Myocyte (in vitro differentiated cells): ENCODE measurements around the gene SLC25A19. TPM values are rescaled to one million over a fixed set of nuclear protein-coding genes. Genes with fewer than 3 reads are reported as not detected.
"Not testable (repeated sequence)": the region's sequence is repeated elsewhere in the genome, so short reads cannot be mapped to it uniquely, and the experiment has no call there.

Experiments
- DNase-seq: peaks from one replicate; pipeline ENCODE4 v3.0.0-alpha.2; 2012; ENCODE audit warnings: low read depth
- total RNA-seq: library from RNA; depleted of rRNA; stranded (reverse); fragments of >200 nt; gene quantifications from 2 replicates; pipeline ENCODE4 v1.2.3, GENCODE V29; 2014

The SLC25A19 gene
- total RNA-seq, 1 donor from 2014 or later, result 7.5 TPM

GRCh38 chr17:75267411-75268232, 21.6 kb downstream of the SLC25A19 start:
- no peak for DNase-seq

DNA sequence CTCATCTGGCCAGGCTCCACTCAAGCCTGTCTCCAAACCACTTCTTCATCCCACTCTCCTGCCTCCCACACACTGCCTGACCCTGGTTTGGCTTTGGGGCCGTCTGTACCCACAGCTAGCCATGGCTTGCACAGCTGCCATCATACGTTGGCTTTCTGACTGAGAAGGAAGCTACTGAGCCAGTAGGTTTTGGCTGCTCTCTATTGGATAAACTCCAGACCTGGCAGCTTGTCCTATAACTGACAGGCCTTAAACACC, 22.2 kb downstream of the SLC25A19 start:
- peak; percentile 89 for DNase-seq

DNA sequence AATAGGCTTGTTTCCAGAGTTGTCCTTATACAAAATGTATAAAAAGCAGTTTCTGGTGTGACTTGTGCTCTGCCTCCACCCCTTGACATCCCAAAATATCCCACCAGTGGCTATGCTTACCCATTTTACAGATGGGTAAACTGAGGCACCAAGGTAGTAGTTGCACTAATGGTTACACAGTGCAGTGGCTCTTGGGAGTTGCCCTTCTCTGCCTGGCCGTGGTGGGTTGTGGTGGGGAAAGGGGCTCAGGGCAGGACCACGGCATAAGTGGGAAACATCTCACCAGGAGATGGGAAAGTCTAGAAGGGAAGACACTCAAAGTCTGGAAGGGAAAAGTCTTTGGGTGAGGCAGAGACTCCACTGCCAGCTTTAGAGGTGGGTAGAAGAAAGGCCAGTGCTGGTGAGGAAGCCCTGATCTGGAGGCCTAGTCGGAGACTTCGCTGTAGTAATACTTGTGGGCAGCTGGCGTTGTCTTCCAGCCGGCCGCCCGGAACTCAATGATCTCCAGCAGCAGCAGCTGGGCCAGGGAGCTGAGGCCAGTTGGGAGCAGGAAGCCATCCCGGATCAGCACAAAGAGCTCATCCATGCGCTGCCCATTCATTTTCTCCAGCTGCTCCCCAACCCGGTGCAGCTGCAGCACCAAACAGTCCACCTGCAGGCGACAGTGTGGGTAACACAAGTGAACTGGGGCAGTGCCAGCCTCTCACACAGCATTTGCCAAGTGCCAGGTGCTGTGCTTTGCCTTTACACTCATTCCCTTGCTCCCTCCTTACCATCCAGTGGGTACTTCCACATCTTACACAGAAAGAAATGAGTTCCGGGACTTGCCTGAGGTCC, 22.7 kb downstream of the SLC25A19 start:
- peak; percentile 66 for DNase-seq

DNA sequence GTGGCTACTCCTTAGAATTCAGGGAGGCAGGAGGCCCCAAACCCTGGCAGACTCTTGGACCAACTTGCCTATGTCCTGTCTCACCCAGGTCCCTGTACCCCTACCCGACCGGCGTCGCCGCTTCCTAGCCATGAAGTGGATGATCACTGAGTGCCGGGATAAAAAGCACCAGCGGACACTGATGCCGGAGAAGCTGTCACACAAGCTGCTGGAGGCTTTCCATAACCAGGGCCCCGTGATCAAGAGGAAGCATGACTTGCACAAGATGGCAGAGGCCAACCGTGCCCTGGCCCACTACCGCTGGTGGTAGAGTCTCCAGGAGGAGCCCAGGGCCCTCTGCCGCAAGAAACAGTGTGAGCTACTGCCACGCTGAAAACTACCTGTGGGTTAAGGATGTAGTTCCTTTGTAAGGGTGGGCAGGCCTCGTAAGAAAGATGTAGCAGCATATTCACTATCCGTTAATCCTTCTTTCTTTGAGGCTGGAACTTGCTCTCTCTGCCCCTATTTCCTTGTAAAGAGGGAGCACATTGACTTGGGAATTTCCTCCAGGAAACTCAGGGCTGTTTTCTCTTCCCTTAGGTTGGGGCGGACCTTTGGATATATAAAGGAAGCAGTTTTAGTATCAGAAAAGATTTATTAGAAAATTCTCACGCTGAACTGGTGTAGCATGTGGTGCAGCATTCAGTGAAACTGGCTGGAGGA, 23.5 kb downstream of the SLC25A19 start:
- no peak for DNase-seq

DNA sequence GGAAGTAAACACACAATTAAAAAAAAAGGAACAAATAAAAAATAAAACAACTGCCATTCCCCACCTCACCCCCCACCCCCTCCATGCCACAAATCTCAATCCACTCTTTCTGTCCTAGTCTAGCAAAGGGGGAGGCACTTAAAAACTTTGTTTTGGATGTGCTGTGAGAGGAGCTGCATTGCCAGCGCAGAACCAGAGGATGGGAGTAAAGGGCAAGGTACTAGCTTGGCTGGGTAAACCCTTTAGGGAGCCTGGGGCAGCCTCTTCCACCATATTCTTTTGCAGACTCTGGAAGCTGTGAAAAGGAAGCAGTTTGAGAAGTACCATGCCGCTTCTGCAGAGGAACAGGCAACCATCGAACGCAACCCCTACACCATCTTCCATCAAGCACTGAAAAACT, 26.2 kb downstream of the SLC25A19 start:
- DNase-seq, result no peak

GRCh38 chr17:75262112-75262606, 27.1 kb downstream of the SLC25A19 start:
- DNase-seq, result no peak

GRCh38 chr17:75261336-75262111, 27.7 kb downstream of the SLC25A19 start, which contains the start of the genes GGA3 and MRPS7:
Gene GGA3, minus strand, starts transcription at chr17:75261606. Its CDS starts 19 bp downstream, at chr17:75261587.
Gene MRPS7, plus strand, starts transcription at chr17:75261879. Its CDS starts 22 bp downstream, at chr17:75261901.
- DNase-seq, result peak; percentile 96

DNA sequence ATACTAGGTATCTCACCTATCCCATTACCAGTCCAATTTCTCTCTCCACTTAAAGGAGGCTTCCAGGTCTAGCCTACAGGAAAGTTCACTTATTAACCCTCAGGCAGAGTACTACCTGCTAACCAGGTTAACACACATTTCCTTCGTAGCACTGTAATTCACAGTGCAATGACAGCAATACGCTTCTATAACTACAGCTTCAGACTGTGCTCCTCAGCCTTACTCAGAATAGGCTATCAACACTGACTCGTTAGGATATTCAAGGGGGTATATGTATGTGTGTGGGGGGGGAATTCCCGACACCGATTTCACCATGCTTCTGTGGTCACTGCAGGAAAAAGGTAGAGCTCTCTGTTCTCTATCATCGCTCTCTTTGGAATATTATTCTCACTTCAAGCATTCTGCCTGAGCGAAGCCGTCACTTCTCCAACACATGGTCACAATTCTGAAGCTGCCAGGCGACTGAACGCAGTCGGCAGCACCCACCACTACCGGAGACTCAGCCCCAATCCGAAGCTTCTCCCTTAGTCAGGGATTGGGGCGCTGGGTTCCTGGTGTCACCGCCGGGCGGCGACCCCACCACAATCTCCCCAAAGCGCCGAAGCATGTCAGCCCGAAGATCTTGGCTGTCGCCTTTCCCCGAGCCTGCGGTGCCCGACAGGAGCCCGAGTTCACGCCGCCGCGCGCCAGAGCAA, 28.4 kb downstream of the SLC25A19 start:
- DNase-seq, result no peak

DNA sequence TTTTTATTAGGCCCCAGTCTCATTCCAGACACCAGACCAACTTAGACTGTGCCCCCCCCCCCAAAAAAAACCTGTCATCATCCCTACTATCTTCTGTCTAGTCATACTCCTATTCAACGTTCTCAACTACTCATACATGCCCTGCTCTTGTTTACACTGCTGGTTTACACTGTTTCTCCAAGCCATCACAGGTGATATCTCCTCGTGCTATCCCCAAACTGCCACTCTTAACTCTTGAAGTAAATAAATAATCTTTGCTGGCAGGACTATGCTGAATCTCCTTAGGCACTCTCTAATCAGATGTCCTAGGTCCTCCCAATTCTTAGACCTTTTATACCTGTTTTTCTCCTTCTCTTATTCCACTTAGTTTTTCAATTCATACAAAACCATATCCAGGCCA, 32.0 kb downstream of the SLC25A19 start:
- not testable (repeated sequence) for DNase-seq

DNA sequence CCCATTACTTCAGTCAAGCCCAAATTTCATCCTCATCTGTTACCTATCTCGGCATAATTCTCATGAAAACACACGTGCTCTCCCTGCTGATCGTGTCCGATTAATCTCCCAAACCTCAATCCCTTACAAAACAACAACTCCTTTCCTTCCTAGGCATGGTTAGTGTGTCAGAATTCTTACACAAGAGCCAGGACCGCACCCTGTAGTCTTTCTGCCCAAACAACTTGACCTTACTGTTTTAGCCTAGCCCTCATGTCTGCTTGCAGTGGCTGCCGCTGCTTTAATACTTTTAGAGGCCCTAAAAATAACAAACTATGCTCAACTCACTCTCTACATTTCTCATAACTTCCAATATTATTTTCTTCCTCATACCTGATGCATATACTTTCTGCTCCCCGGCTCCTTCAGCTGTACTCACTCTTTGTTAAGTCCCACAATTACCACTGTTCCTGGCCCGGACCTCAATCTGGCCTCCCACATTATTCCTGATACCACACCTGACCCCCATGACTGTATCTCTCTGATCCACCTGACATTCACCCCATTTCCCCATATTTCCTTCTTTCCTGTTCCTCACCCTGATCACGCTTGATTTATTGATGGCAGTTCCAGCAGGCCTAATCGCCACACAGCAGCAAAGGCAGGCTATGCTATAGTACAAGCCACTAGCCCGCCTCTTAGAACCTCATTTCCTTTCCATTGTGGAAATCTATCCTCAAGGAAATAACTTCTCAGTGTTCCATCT, 33.1 kb downstream of the SLC25A19 start:
- not testable (repeated sequence) for DNase-seq

- no peak for DNase-seq
Measured at GRCh38 chr17:75252039-75252816, 37.0 kb downstream of the SLC25A19 start.

DNA sequence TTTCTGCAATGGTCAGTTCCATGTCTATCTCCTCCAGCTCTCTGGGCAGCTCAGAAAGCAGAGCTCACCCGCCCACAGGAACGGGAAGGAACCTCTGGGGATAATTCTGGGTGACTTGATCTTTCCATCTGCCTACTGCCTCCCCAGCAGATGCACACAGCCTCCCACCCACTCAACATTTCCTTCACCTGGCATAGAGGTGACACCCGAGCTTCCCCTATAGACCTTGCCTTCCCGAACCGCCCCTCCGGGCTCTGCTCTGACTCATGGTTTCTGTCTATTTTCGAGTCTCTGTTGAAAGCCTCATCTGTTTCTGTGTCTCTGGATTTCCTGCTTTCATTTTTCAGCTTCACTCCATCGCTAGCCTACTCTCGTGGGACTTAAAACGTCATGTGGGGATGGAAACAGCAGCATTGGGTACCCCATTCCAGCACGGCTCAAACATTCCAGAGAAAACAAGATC, 39.2 kb downstream of the SLC25A19 start:
- peak; percentile 71 for DNase-seq

DNA sequence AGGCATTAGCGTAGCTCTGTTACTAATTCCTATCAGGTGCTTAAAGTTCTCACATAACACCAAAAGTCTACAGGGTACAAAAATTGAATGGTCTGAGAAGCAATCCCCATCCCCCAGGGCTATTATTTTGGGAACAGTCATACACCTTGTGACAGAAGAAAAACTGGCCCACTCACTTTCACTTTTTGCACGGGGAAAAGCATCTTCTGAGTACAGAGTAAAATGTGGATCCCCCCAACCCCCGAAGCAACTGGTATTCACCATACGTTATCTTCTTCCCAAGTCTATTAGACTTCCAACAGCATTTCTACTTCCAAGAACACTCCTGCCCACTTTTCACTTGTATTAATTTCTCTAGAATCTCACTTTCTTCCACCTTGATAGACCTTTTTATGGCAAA, 39.7 kb downstream of the SLC25A19 start:
- DNase-seq, result no peak

DNA sequence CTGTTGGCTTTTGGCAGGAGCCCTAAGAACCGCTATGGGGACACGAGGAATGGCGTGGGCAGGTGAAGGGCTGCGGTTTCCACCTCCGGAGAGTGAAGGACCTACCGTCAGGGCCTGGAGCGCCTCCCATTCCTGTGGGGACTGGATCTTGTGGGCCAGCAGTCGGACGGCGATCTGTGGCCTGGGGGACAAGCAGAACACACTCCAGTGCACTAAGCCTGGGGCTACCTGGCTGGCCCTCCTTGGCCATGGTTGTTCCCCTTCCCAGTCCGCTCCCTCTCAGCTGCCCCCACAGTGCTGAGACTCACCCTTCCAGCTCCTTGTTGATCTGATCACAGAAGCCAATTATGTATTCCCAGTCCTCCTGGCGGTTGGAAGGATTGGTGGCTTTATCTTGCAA, 42.8 kb downstream of the SLC25A19 start:
- no peak for DNase-seq

DNA sequence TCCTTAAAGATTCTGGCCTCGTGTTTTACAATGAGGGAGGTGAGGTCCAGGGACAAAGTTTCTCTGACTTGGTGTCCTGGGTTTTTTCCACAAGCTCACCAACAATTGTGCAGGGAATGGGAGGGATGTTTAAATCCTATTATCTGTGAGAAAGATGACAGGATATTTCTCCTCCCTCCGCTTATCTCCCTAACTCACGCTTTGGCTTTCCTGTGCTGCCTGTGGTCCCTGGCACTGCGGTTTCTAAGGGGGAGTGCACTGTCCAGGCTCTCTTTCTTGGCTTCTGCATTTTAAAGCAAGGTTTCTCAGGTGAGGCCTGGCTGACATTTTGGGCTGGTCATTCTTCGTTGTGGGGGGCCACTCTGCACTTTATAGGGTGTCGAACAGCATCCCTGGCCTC, 44.2 kb downstream of the SLC25A19 start:
- DNase-seq, result no peak

DNA sequence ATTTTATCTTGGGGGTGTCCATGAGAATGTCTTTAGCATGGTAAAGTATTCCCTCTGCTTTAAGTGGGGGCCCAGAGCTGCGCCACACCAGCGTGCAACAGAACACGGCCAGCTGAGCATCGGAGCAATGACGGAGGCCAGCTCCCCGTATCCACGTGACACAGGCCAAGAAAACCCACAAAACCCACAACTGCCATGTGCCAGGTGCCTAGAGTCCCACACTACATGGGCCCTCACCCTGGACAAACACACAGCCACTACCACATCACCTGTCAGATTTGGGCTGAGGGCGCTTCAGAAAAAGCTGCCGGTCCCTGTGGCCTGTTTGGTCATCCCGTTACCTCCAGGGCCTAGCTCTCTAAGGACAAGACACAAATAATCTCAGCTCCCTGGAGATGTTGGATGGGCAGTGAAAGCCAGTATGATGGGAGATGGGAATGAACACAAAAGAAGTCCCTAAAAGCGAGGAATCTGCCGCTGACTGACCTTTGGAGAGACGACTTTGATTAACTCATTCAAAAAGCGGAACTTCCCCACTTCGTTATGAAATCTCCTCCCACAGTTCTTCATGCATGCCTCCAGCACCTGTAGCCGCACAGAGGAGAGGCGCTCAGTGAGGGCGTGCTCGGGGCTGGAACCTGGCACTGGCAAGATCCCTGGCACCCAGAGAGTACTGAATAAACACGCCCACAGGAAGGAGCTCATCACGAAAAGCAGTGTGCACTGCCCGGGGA, 44.9 kb downstream of the SLC25A19 start:
- peak; percentile 79 for DNase-seq

GRCh38 chr17:75242461-75243042, 46.7 kb downstream of the SLC25A19 start:
- no peak for DNase-seq
